ENCODE results near the gene ADAMTS12. TPM values are rescaled to one million over a fixed set of nuclear protein-coding genes. Genes with fewer than 3 reads are reported as not detected.

Gene ADAMTS12
- total RNA-seq, 1 experiment from 2014 or later = 6.2 TPM

- no peak overlapping the region for H3K9ac ChIP-seq (ENCODE audit: extremely low read depth, insufficient read length, low read length)
- no peaks in the 10 kb centered on the region for H3K27me3 Mint-ChIP-seq (ENCODE audit: low read depth)
Observed at GRCh38 chr5:33641744-33642505, 249.9 kb downstream of the ADAMTS12 start.

More at GRCh38 chr5:33641744-33642505, 249.9 kb downstream of the ADAMTS12 start:
- Histone ChIP-seq H2BK120ac (ENCODE audit: low read depth, low read length, poor library complexity, severe bottlenecking) (no peak overlapping the region), H2BK20ac (ENCODE audit: low read depth, low read length, poor library complexity, severe bottlenecking) (no peak overlapping the region), H2BK5ac (ENCODE audit: insufficient read length, low read length) (no peak overlapping the region), H3K4ac (ENCODE audit: low read depth, low read length) (no peak overlapping the region), H3K4me1 (ENCODE audit: insufficient read depth, low read length) (no peaks in the 10 kb centered on the region), H2AK5ac (ENCODE audit: insufficient read length, low read length) (no peak overlapping the region), H4K5ac (ENCODE audit: insufficient read length, low read depth, low read length) (no peak overlapping the region), H3K18ac (ENCODE audit: insufficient read length, low read depth, low read length) (no peak overlapping the region), H3K27me3 (ENCODE audit: insufficient read depth, low read length) (no peaks in the 10 kb centered on the region), H4K20me1 (ENCODE audit: control insufficient read depth, insufficient read depth, insufficient read length) (no peaks in the 10 kb centered on the region), H3K23me2 (ENCODE audit: insufficient read length, low read depth, low read length, poor library complexity, severe bottlenecking) (no peaks in the 10 kb centered on the region), H4K91ac (ENCODE audit: insufficient read length, low read depth, low read length) (no peak overlapping the region), H3K23ac (ENCODE audit: insufficient read length, low read depth, low read length) (no peak overlapping the region), H3K9me3 (ENCODE audit: control insufficient read depth, low read depth, low read length) (no peaks in the 10 kb centered on the region), H3K27ac (ENCODE audit: insufficient read length, low read depth, low read length) (no peak overlapping the region), H3K4me2 (ENCODE audit: insufficient read depth, insufficient read length, low read length) (no peak overlapping the region), H2BK15ac (ENCODE audit: low read depth, low read length) (no peak overlapping the region), H3K14ac (ENCODE audit: insufficient read depth, low read length) (no peak overlapping the region), H3K79me2 (ENCODE audit: insufficient read depth, low read length) (no peaks in the 10 kb centered on the region), H2AFZ (ENCODE audit: low read length) (no peak overlapping the region), H3K79me1 (ENCODE audit: insufficient read depth, low read depth, low read length, poor library complexity, severe bottlenecking) (no peaks in the 10 kb centered on the region), H2BK12ac (ENCODE audit: insufficient read length, low read depth, low read length) (no peak overlapping the region), H4K8ac (replicated peaks; ENCODE audit: insufficient read length, low read depth, low read length) (no peak overlapping the region), H3T11ph (ENCODE audit: low read length) (no peak overlapping the region), H3K56ac (ENCODE audit: insufficient read length, low read depth, low read length) (no peak overlapping the region)
- DNase-seq = no peak
- no CpG with 5 or more reads among the region's 12 CpGs for WGBS (ENCODE audit: extremely low coverage, insufficient read length, low lambda C conversion rate)
- Mint-ChIP-seq H3K4me1 (no peaks in the 10 kb centered on the region), H3K9me3 (peaks cover 8 to 10% of the 10 kb centered on the region in 2 experiments; a peak in 4 of 5 replicates), H3K36me3 (ENCODE audit: insufficient read depth in 1 of 3, low read depth in 3 of 3) (peaks cover 13 to 24% (median 14%) of the 10 kb centered on the region in 3 experiments), H3K27ac (no peak overlapping the region; a peak in 1 of 7 replicates), H3K4me3 (no peak overlapping the region)
- TF ChIP-seq CTCF (conservative IDR thresholded peaks at IDR 0.05) = no peak

All from H9 (cell line).